ENCODE data around the gene TMEM132D. TPM values are rescaled to one million over a fixed set of nuclear protein-coding genes. Genes with fewer than 3 reads are reported as not detected.

TMEM132D gene
- total and polyA plus RNA-seq, 3 donors from 2014 or later = 0.44 to 0.50 (median 0.47) TPM

- 75 to 80% methylated on average over 12 to 13 of the region's 13 CpGs for WGBS, 2 donors
- no peaks in the 10 kb centered on the region for H3K9me3 ChIP-seq
- no peak for TF ChIP-seq CTCF (IDR thresholded peaks at IDR 0.05)
- TF ChIP-seq POLR2A (IDR thresholded peaks at IDR 0.05) = no peak
- no peaks in the 10 kb centered on the region for H3K4me1 ChIP-seq
- no peaks in the 10 kb centered on the region for H3K36me3 ChIP-seq (ENCODE audit: low read depth, missing control alignments)
- no peak for DNase-seq
- intact Hi-C loops (cut with DNase I; ENCODE audit: low total_unique reads) = no loop called here
- no peak overlapping the region for H3K4me3 ChIP-seq
- H3K27me3 ChIP-seq = no peaks in the 10 kb centered on the region
- H3K27ac ChIP-seq = no peak overlapping the region
Observed at GRCh38 chr12:129076441-129077320, 827.1 kb downstream of the TMEM132D start.

- intact Hi-C loops (cut with DNase I; ENCODE audit: low total_unique reads) = no loop called here
- DNase-seq = no peak
- no peaks in the 10 kb centered on the region for H3K36me3 ChIP-seq (ENCODE audit: low read depth, missing control alignments)
- H3K27me3 ChIP-seq = no peaks in the 10 kb centered on the region
- 43 to 56% methylated on average over 4 of the region's 4 CpGs for WGBS, 2 donors
- H3K27ac ChIP-seq = no peak overlapping the region
- no peaks in the 10 kb centered on the region for H3K9me3 ChIP-seq
- H3K4me3 ChIP-seq = no peak overlapping the region
- H3K4me1 ChIP-seq = no peaks in the 10 kb centered on the region
- TF ChIP-seq POLR2A (IDR thresholded peaks at IDR 0.05) (no peak), CTCF (IDR thresholded peaks at IDR 0.05) (no peak)
Observed at GRCh38 chr12:129075460-129076208, 828.2 kb downstream of the TMEM132D start.

- Histone ChIP-seq H3K27me3 (no peaks in the 10 kb centered on the region), H3K36me3 (ENCODE audit: low read depth, missing control alignments) (no peaks in the 10 kb centered on the region), H3K27ac (no peak overlapping the region), H3K9me3 (no peaks in the 10 kb centered on the region), H3K4me3 (no peak overlapping the region), H3K4me1 (no peaks in the 10 kb centered on the region)
- intact Hi-C loops (cut with DNase I; ENCODE audit: low total_unique reads) = no loop called here
- no peak for DNase-seq
- TF ChIP-seq CTCF (IDR thresholded peaks at IDR 0.05) = no peak
- TF ChIP-seq POLR2A (IDR thresholded peaks at IDR 0.05) = no peak
- WGBS, 2 donors = 85 to 89% methylated on average over 6 of the region's 6 CpGs
Observed at GRCh38 chr12:129074379-129074778, 829.4 kb downstream of the TMEM132D start.

GRCh38 chr12:129073157-129073915, 830.5 kb downstream of the TMEM132D start:
- no peak overlapping the region for H3K27ac ChIP-seq
- no peaks in the 10 kb centered on the region for H3K27me3 ChIP-seq
- no peaks in the 10 kb centered on the region for H3K36me3 ChIP-seq (ENCODE audit: low read depth, missing control alignments)
- H3K9me3 ChIP-seq = no peaks in the 10 kb centered on the region
- no peak for TF ChIP-seq CTCF (IDR thresholded peaks at IDR 0.05)
- TF ChIP-seq POLR2A (IDR thresholded peaks at IDR 0.05) = no peak
- WGBS, 2 donors = 93% methylated on average over 21 of the region's 21 CpGs
- intact Hi-C loops (cut with DNase I; ENCODE audit: low total_unique reads) = no loop called here
- no peak for DNase-seq
- no peak overlapping the region for H3K4me3 ChIP-seq
- H3K4me1 ChIP-seq = no peaks in the 10 kb centered on the region
